ENCODE measurements around the gene THOC6.

GRCh38 chr16:3047387-3047720 lies 23.5 kb downstream of the THOC6 start:
- TF ChIP-seq CTCF (IDR thresholded peaks at IDR 0.05), result no peak
- no peak for TF ChIP-seq EZH2 (IDR thresholded peaks at IDR 0.05; ENCODE audit: borderline replicate concordance, insufficient read depth, low read depth, low read length, poor library complexity, severe bottlenecking)

All from B cell (primary cell).